IMR-90 (cell line): Measurements from ENCODE around the gene SEMA6A. TPM values are rescaled to one million over a fixed set of nuclear protein-coding genes. Genes with fewer than 3 reads are reported as not detected.

Source experiments
- ATAC-seq: fragments of 200-7000 bp; cut with Tn5 transposase; 2 replicates; pipeline ENCODE4 v1.9.1; 2020; ENCODE audit warnings: low read depth, mild to moderate bottlenecking, moderate library complexity
- BruUV-seq: library from RNA; stranded (reverse); fragments of 400-500 nt; replicated peaks from 2 replicates; lab custom pipeline; 2021; lab: Mats Ljungman, UMichigan
- CTCF ChIA-PET: fragments of 300-600 bp; formaldehyde crosslinking; extraction: SDS; loops from one replicate; lab custom pipeline; 2021; ENCODE audit warnings: antibody characterized with exemption; lab: Yijun Ruan, JAX
- POLR2A ChIA-PET: fragments of 300-600 bp; sonication (Branson Sonifier 250); formaldehyde crosslinking; loops from one replicate; lab custom pipeline; 2022; ENCODE audit warnings: antibody characterized with exemption; ENCODE audit not compliant: unreplicated experiment; lab: Charles Lee
- DNase-seq: peaks from one replicate; pipeline ENCODE4 v3.0.0; 2013
- H2AFZ ChIP-seq: replicated peaks from 2 replicates; pipeline ENCODE3; 2013; ENCODE audit warnings: low read length, mild to moderate bottlenecking; ENCODE audit not compliant: poor library complexity
- H2AK5ac ChIP-seq: 2 replicates; pipeline ENCODE4 v1.6.1; 2013; ENCODE audit warnings: low read depth, low read length, inconsistent platforms
- H2AK9ac ChIP-seq: replicated peaks from 2 replicates; pipeline ENCODE3; 2013; ENCODE audit warnings: mild to moderate bottlenecking, low read depth, low read length, moderate library complexity; ENCODE audit not compliant: poor library complexity
- H2BK120ac ChIP-seq: 2 replicates; pipeline ENCODE4 v1.6.1; 2013; ENCODE audit warnings: low read depth, low read length, inconsistent platforms
- H2BK15ac ChIP-seq: 3 replicates; pipeline ENCODE4 v1.6.1; 2013; ENCODE audit warnings: low read depth, low read length, inconsistent platforms
- H2BK20ac ChIP-seq: 2 replicates; pipeline ENCODE4 v1.6.1; 2013; ENCODE audit warnings: low read depth, mild to moderate bottlenecking, inconsistent platforms, low read length, moderate library complexity
- H2BK5ac ChIP-seq: 2 replicates; pipeline ENCODE4 v1.6.1; 2013; ENCODE audit warnings: mild to moderate bottlenecking, low read depth, low read length, inconsistent platforms; ENCODE audit not compliant: poor library complexity, severe bottlenecking
- H3K14ac ChIP-seq: replicated peaks from 2 replicates; pipeline ENCODE4 v1.6.1; 2013; ENCODE audit warnings: low read depth, low read length, inconsistent platforms
- H3K18ac ChIP-seq: 2 replicates; pipeline ENCODE4 v1.6.1; 2013; ENCODE audit warnings: low read depth, low read length, control low read depth
- H3K23ac ChIP-seq: 2 replicates; pipeline ENCODE4 v1.6.1; 2013; ENCODE audit warnings: low read depth, low read length, inconsistent platforms
- H3K27ac ChIP-seq: 2 replicates; pipeline ENCODE4 v1.5.1; 2013; ENCODE audit warnings: mild to moderate bottlenecking, control low read depth, low read length; ENCODE audit not compliant: insufficient read depth
- H3K27me3 ChIP-seq: 2 replicates; pipeline ENCODE4 v1.6.1; 2013; ENCODE audit warnings: low read length; ENCODE audit not compliant: control insufficient read depth, insufficient read depth
- H3K36me3 ChIP-seq: 2 replicates; pipeline ENCODE4 v1.6.1; 2013; ENCODE audit warnings: low read length, mixed read lengths; ENCODE audit not compliant: control insufficient read depth, insufficient read depth
- H3K4ac ChIP-seq: 2 replicates; pipeline ENCODE4 v1.6.1; 2013; ENCODE audit warnings: low read depth, low read length, inconsistent platforms
- H3K4me1 ChIP-seq: 2 replicates; pipeline ENCODE4 v1.6.1; 2013; ENCODE audit warnings: low read length, mixed read lengths; ENCODE audit not compliant: control insufficient read depth, insufficient read depth
- H3K4me2 ChIP-seq: 2 replicates; pipeline ENCODE4 v1.6.1; 2013; ENCODE audit warnings: low read depth, mild to moderate bottlenecking, control low read depth, low read length, moderate library complexity
- H3K4me3 ChIP-seq: 2 replicates; pipeline ENCODE4 v1.5.1; 2013; ENCODE audit warnings: low read depth, mild to moderate bottlenecking, control low read depth, low read length, moderate library complexity; ENCODE audit not compliant: insufficient read depth
- H3K56ac ChIP-seq: 2 replicates; pipeline ENCODE4 v1.6.1; 2013; ENCODE audit warnings: low read length, inconsistent platforms; ENCODE audit not compliant: insufficient read depth; ENCODE audit errors: extremely low read depth
- H3K79me1 ChIP-seq, 2 experiments: 2 replicates each; pipeline ENCODE4 v1.6.1; 2013; ENCODE audit warnings: low read length in 2 of 2, inconsistent platforms in 1 of 2, low read depth in 1 of 2
- H3K9ac ChIP-seq: 2 replicates; pipeline ENCODE4 v1.6.1; 2013; ENCODE audit warnings: low read depth, low read length, control low read depth
- H3K9me1 ChIP-seq: 2 replicates; pipeline ENCODE4 v1.6.1; 2013; ENCODE audit warnings: low read length, inconsistent platforms; ENCODE audit not compliant: insufficient read depth
- H3K9me3 ChIP-seq: 2 replicates; pipeline ENCODE4 v1.6.1; 2013; ENCODE audit warnings: low read length; ENCODE audit not compliant: control insufficient read depth, insufficient read depth
- H4K20me1 ChIP-seq: 2 replicates; pipeline ENCODE4 v1.6.1; 2013; ENCODE audit warnings: low read length, inconsistent platforms; ENCODE audit not compliant: insufficient read depth
- H4K5ac ChIP-seq: 2 replicates; pipeline ENCODE4 v1.6.1; 2013; ENCODE audit warnings: mild to moderate bottlenecking, low read depth, low read length, control low read depth
- H4K8ac ChIP-seq, 2 experiments: 2 replicates each; pipeline ENCODE4 v1.6.1; 2013; ENCODE audit warnings: low read depth in 2 of 2, low read length in 2 of 2, control low read depth in 1 of 2, inconsistent platforms in 1 of 2
- H4K91ac ChIP-seq: 2 replicates; pipeline ENCODE4 v1.6.1; 2013; ENCODE audit warnings: low read depth, low read length, inconsistent platforms; ENCODE audit not compliant: insufficient read depth
- SMC3 ChIP-seq: fragments of 150-350 bp; IDR thresholded peaks from 2 replicates; pipeline ENCODE4 v1.6.1; 2016; ENCODE audit warnings: low read depth, mild to moderate bottlenecking, antibody characterized with exemption, low read length, moderate library complexity
- WGBS, 2 experiments: methylation state at CpG; one replicate each; pipeline versions ENCODE4 v1.1.5 to v1.1.7; 2013; ENCODE audit warnings: missing lambda C conversion rate in 2 of 2; ENCODE audit not compliant: insufficient read length in 1 of 2; ENCODE audit errors: extremely low coverage in 2 of 2; 5-methylcytosine and 5-hydroxymethylcytosine counted together
- dilution Hi-C: fragments of 300-500 bp; cut with HindIII; formaldehyde crosslinking; loops from one replicate; pipeline ENCODE4 v1.14.3; 2018; ENCODE audit warnings: low sequenced_read_pairs; ENCODE audit not compliant: unreplicated experiment
- in situ Hi-C: fragments of 300-500 bp; cut with MboI; formaldehyde crosslinking; loops from 3 replicates; pipeline ENCODE4 v1.14.3; 2019; ENCODE audit warnings: low sequenced_read_pairs, inconsistent platforms, mixed read lengths
- intact Hi-C: fragments of 100-400 bp; cut with micrococcal nuclease; formaldehyde crosslinking; loops from 2 replicates; pipeline ENCODE4 v1.10.0; 2022
- polyA plus RNA-seq, 3 experiments: library from polyadenylated mRNA; depleted of rRNA; stranded (reverse); fragments of >200 nt; gene quantifications; 2 replicates each; pipeline ENCODE4 v1.2.3, GENCODE V29; 2012; ENCODE audit warnings: low replicate concordance in 1 of 3
- total RNA-seq: library from RNA; depleted of rRNA; stranded (reverse); fragments of >200 nt; gene quantifications from 2 replicates; pipeline ENCODE4 v1.2.3, GENCODE V29; 2012

The SEMA6A gene
- total and polyA plus RNA-seq, 2 of the 4 experiments (the other 2 are of a cell fraction), result 0.27 to 0.36 TPM

DNA sequence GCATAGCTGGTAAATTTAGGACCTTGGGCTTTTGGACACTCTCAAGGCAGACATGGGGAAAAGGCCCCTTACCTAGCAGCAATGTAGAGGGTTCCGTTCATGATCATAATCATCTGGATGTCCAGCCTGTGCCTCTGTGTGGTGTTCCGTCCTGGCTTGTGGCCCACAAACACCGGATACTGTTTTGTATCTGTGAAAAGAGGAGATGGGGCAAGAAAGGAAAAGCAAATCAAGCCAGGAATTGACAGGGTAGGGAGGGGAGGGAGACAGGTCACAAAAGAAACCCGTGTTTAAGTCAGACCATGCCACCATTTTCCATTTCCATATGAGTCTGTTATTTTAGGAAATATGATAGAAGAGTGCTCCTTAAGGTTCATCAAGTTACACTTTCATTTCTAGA is 72.5 kb downstream of the SEMA6A start:
- no peak overlapping the region for H2BK120ac ChIP-seq
- H2AFZ ChIP-seq, result no peak overlapping the region
- 20% methylated on average over 1 of the region's 4 CpGs; no CpG with 5 or more reads in 1 of the 2 experiments for whole genome bisulfite sequencing, 2 experiments
- no peak overlapping the region for H4K91ac ChIP-seq
- in situ Hi-C loops (no loop called here), intact Hi-C loops (no loop called here), dilution Hi-C loops (no loop called here)
- H3K79me1 ChIP-seq, result no peaks in the 10 kb centered on the region
- H2AK9ac ChIP-seq, result no peak overlapping the region
- no peak overlapping the region for H4K8ac ChIP-seq
- no peak overlapping the region for H3K56ac ChIP-seq
- no peak overlapping the region for H4K5ac ChIP-seq
- no TSS peak for BruUV-seq
- H3K14ac ChIP-seq, result no peak overlapping the region
- TF ChIP-seq SMC3, result no peak
- H2BK20ac ChIP-seq, result no peak overlapping the region
- H3K18ac ChIP-seq, result no peak overlapping the region
- H3K4me2 ChIP-seq, result no peak overlapping the region
- no peak for DNase-seq
- no peak overlapping the region for H3K4me3 ChIP-seq
- no peak overlapping the region for H3K23ac ChIP-seq
- no peaks in the 10 kb centered on the region for H3K9me1 ChIP-seq
- no peak for ATAC-seq
- H2BK15ac ChIP-seq, result no peak overlapping the region
- ChIA-PET POLR2A (no interaction called here), CTCF (interaction anchor here (0.6 kb wide), 1 partner anchor 631 kb away, joined by 3 read pairs; no protein-coding TSS in a partner anchor)
- no peak overlapping the region for H2BK5ac ChIP-seq
- no peaks in the 10 kb centered on the region; the same call in 1 of the 2 replicates for H3K27me3 ChIP-seq
- no peaks in the 10 kb centered on the region; the same call in 1 of the 2 replicates for H3K4me1 ChIP-seq
- no peaks in the 10 kb centered on the region for H4K20me1 ChIP-seq
- H3K9me3 ChIP-seq, result no peaks in the 10 kb centered on the region
- no peaks in the 10 kb centered on the region for H3K36me3 ChIP-seq
- H3K4ac ChIP-seq, result no peak overlapping the region
- no peak overlapping the region for H3K9ac ChIP-seq
- H2AK5ac ChIP-seq, result no peak overlapping the region
- no peak overlapping the region for H3K27ac ChIP-seq
